ENCODE data around the gene CST5.
"Not testable (repeated sequence)": the region's sequence is repeated elsewhere in the genome, so short reads cannot be mapped to it uniquely, and the experiment has no call there.

The CST5 gene

DNA sequence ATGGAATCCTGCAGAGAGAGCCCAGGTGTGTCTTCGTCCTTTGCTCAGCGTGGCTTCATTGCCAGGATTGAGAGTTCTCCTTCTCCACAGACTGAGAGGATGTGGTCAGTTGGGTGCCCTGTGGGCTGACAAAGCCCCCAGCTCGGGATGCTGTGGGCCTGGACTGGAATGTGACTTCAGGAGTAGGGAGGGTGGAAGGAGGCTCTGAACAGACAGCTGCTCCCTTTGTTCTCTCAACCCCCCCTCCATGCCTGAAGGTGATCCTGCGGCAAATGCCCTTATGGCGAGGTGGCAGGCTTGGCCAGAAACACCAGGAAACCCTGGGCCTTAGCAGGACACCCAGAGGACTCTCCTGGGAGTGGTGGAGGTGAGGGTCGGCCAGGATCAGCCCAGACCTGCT, 1.8 kb upstream of the CST5 start:
- ATAC-seq (replicated peaks) (no peak), DNase-seq (no peak)
- Mint-ChIP-seq H3K4me1 (ENCODE audit: low read depth in 2 of 2) (no peaks in the 10 kb centered on the region), H3K4me3 (no peak overlapping the region), H3K27me3 (peaks cover 4 to 40% of the 10 kb centered on the region in 2 donors), H3K9me3 (no peaks in the 10 kb centered on the region), H3K27ac (no peak overlapping the region), H3K36me3 (ENCODE audit: insufficient read depth) (no peaks in the 10 kb centered on the region)

- no peaks in the 10 kb centered on the region for H3K4me1 Mint-ChIP-seq (ENCODE audit: low read depth in 2 of 2)
- DNase-seq (no peak), ATAC-seq (replicated peaks) (no peak)
- no peaks in the 10 kb centered on the region for H3K36me3 Mint-ChIP-seq (ENCODE audit: insufficient read depth)
- H3K9me3 Mint-ChIP-seq = no peaks in the 10 kb centered on the region
- H3K4me3 Mint-ChIP-seq = no peak overlapping the region
- peaks cover 8 to 48% of the 10 kb centered on the region in 2 donors for H3K27me3 Mint-ChIP-seq
- H3K27ac Mint-ChIP-seq = peak overlapping the region in 1 of 2 donors; percentile 77
These were observed 869 bp upstream of the CST5 start for GRCh38 chr20:23880417-23880816.

DNA sequence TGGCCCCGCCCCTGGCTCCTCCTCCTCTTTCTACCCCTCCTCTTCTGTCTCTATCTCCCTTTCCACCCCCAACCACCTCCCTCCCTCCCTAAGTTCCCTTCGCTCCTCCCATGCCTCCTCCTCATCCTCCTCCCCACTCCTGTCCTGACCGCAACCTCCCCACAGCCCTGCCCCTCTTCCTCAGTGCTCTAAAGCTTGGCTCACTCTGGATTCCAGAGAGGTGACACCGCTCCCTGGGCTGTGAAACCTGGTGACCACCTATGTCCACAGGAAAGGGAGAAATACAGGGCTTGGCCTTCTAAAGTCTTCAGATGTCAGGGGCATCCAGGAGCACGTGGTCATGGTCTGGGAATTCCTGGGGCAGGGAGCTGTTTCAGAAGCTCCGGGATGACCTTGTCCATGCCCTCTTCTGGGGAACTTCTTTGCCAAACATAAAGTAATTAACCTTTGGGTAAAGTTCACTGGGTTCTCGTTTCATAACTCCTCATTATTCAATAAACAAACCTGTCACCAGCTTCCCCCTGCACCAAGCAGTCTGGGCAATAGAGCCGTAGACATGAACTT, 345 bp upstream of the CST5 start:
- no peaks in the 10 kb centered on the region for H3K4me1 Mint-ChIP-seq (ENCODE audit: low read depth in 2 of 2)
- no peaks in the 10 kb centered on the region for H3K9me3 Mint-ChIP-seq
- H3K36me3 Mint-ChIP-seq (ENCODE audit: insufficient read depth) = no peaks in the 10 kb centered on the region
- no peak overlapping the region for H3K4me3 Mint-ChIP-seq
- DNase-seq (no peak), ATAC-seq (replicated peaks) (no peak)
- peaks cover 8 to 53% of the 10 kb centered on the region in 2 donors for H3K27me3 Mint-ChIP-seq
- H3K27ac Mint-ChIP-seq = no peak overlapping the region

DNA sequence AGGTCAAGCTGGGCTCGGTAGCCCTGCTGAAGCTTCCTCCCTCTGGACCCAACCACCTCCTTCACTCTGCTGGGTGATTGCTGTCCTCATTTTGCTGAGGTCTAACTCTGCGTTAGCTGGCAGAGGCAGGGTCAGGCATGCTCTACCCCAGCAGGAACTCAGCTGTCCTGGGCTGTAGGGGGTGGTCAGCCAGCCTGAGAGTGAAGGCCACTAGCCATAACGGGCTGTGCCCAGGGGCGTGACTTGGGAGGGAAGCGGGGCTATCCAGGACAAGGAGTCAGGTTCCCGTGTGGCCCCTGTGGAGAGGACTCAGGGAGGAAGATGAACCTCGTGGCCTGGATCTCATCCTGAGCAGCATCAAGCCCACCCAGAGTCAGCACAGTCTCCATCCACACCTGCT, 761 bp downstream of the CST5 start:
- H3K4me3 Mint-ChIP-seq = no peak overlapping the region
- no peak overlapping the region for H3K27ac Mint-ChIP-seq
- no peak for DNase-seq
- no peaks in the 10 kb centered on the region for H3K36me3 Mint-ChIP-seq (ENCODE audit: insufficient read depth)
- ATAC-seq (replicated peaks) = no peak
- peaks cover 8 to 61% of the 10 kb centered on the region in 2 donors for H3K27me3 Mint-ChIP-seq
- H3K4me1 Mint-ChIP-seq (ENCODE audit: low read depth in 2 of 2) = no peaks in the 10 kb centered on the region
- H3K9me3 Mint-ChIP-seq = no peaks in the 10 kb centered on the region

DNA sequence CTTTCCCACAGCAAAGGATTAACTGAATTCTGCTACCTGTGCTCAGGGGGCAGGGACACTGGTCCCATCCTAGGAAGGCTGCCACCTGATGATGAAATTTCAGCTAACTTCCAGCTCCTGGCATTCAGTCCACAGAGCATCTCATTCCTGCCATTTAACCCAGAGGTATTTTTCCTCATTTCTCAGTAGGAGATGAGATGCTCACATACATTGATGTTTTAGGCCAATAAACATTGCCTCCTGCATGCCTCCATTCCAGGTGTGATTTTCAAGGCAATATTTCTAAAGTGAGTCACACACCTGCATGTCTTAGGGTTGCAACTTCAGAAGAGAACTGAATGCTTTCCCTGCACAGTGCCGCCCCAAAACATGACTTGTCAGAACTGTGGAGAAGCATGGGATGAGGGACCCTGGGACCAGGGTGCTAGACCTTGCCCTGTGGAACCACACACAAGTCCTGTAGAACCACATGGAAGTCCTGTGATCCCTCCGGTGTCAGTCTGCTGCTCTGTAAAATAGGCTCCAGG, 1.5 kb downstream of the CST5 start:
- not testable (repeated sequence) for H3K27ac Mint-ChIP-seq; H3K36me3 Mint-ChIP-seq (ENCODE audit: insufficient read depth); H3K9me3 Mint-ChIP-seq; H3K4me1 Mint-ChIP-seq (ENCODE audit: low read depth in 2 of 2); DNase-seq; H3K4me3 Mint-ChIP-seq; ATAC-seq (replicated peaks)
- peaks cover 8 to 61% of the 10 kb centered on the region in 2 donors for H3K27me3 Mint-ChIP-seq

GRCh38 chr20:23877524-23877923, 2.0 kb downstream of the CST5 start:
- Mint-ChIP-seq H3K4me1 (ENCODE audit: low read depth in 2 of 2) (no peaks in the 10 kb centered on the region), H3K27me3 (peaks cover 8 to 66% of the 10 kb centered on the region in 2 donors), H3K27ac (no peak overlapping the region), H3K4me3 (no peak overlapping the region), H3K9me3 (no peaks in the 10 kb centered on the region), H3K36me3 (ENCODE audit: insufficient read depth) (no peaks in the 10 kb centered on the region)
- no peak for ATAC-seq (replicated peaks)
- no peak for DNase-seq

GRCh38 chr20:23875606-23876237, 3.8 kb downstream of the CST5 start:
- Mint-ChIP-seq H3K4me1 (ENCODE audit: low read depth in 2 of 2) (no peaks in the 10 kb centered on the region), H3K4me3 (no peak overlapping the region), H3K27me3 (peaks cover 5 to 59% of the 10 kb centered on the region in 2 donors), H3K27ac (no peak overlapping the region), H3K36me3 (ENCODE audit: insufficient read depth) (no peaks in the 10 kb centered on the region), H3K9me3 (no peaks in the 10 kb centered on the region)
- ATAC-seq (replicated peaks) (no peak), DNase-seq (no peak)

GRCh38 chr20:23874747-23875146, 4.8 kb downstream of the CST5 start:
- Mint-ChIP-seq H3K4me3 (no peak overlapping the region), H3K9me3 (no peaks in the 10 kb centered on the region), H3K27me3 (peaks cover 14 to 59% of the 10 kb centered on the region in 2 donors), H3K27ac (no peak overlapping the region), H3K4me1 (ENCODE audit: low read depth in 2 of 2) (no peaks in the 10 kb centered on the region), H3K36me3 (ENCODE audit: insufficient read depth) (peaks cover under 1% of the 10 kb centered on the region)
- ATAC-seq (replicated peaks) = no peak
- DNase-seq = no peak

DNA sequence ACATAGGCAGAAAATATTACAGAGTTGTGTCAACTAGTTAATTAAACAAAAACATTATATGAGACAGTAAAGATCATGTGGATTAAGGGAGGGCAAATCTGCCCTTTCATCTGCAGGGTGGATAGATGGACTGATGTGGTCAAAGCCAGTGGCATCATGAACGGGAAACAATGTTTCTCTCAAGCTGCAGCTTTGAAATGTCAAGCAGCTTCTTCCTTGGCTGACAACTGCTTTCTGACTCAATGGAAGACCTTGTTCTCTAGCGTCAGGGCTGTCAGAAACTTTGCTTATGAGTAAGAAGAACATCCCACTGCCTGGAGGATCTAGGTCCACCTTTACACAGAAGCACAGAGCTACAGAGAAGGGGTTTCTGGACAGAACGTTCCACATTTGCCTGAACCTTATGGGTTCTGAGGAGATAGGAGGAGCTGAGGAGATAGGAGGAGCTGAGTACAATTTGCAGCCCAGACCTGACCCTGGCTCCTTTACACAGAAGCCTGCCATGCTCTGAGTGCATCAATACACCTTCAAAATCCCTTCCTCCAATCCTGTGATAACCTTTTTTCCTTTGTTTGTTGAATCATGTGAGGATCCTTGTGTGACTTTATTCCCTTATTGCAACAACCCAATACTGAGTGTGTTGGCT, 6.1 kb downstream of the CST5 start:
- H3K27me3 Mint-ChIP-seq = peaks cover 27 to 62% of the 10 kb centered on the region in 2 donors
- ATAC-seq (replicated peaks) = no peak
- peaks cover 2% of the 10 kb centered on the region for H3K36me3 Mint-ChIP-seq (ENCODE audit: insufficient read depth)
- no peaks in the 10 kb centered on the region for H3K4me1 Mint-ChIP-seq (ENCODE audit: low read depth in 2 of 2)
- no peak for DNase-seq
- H3K4me3 Mint-ChIP-seq = no peak overlapping the region
- H3K9me3 Mint-ChIP-seq = no peaks in the 10 kb centered on the region
- H3K27ac Mint-ChIP-seq = no peak overlapping the region

- Mint-ChIP-seq H3K27me3 (peaks cover 38 to 71% of the 10 kb centered on the region in 2 donors), H3K4me3 (no peak overlapping the region), H3K36me3 (ENCODE audit: insufficient read depth) (peaks cover 2% of the 10 kb centered on the region), H3K27ac (no peak overlapping the region), H3K4me1 (ENCODE audit: low read depth in 2 of 2) (no peaks in the 10 kb centered on the region), H3K9me3 (no peaks in the 10 kb centered on the region)
- ATAC-seq (replicated peaks) (no peak), DNase-seq (no peak)
These were observed 7.5 kb downstream of the CST5 start for GRCh38 chr20:23872065-23872464.

- no peak for ATAC-seq (replicated peaks)
- Mint-ChIP-seq H3K27ac (no peak overlapping the region), H3K9me3 (no peaks in the 10 kb centered on the region), H3K4me3 (no peak overlapping the region), H3K27me3 (peaks cover 50 to 79% of the 10 kb centered on the region in 2 donors), H3K4me1 (ENCODE audit: low read depth in 2 of 2) (no peaks in the 10 kb centered on the region), H3K36me3 (ENCODE audit: insufficient read depth) (peaks cover 5% of the 10 kb centered on the region)
- no peak for DNase-seq
These were observed 9.1 kb downstream of the CST5 start for GRCh38 chr20:23870461-23870860.

- ATAC-seq (replicated peaks) (no peak), DNase-seq (no peak)
- H3K4me3 Mint-ChIP-seq = no peak overlapping the region
- H3K9me3 Mint-ChIP-seq = no peaks in the 10 kb centered on the region
- no peaks in the 10 kb centered on the region for H3K4me1 Mint-ChIP-seq (ENCODE audit: low read depth in 2 of 2)
- no peak overlapping the region for H3K27ac Mint-ChIP-seq
- peaks cover 5% of the 10 kb centered on the region for H3K36me3 Mint-ChIP-seq (ENCODE audit: insufficient read depth)
- peaks cover 49 to 71% of the 10 kb centered on the region in 2 donors for H3K27me3 Mint-ChIP-seq
These were observed 10.0 kb downstream of the CST5 start for GRCh38 chr20:23869520-23869919.

GRCh38 chr20:23868321-23868720, 11.2 kb downstream of the CST5 start:
- Mint-ChIP-seq H3K36me3 (ENCODE audit: insufficient read depth) (peaks cover 5% of the 10 kb centered on the region), H3K27me3 (peaks cover 49 to 67% of the 10 kb centered on the region in 2 donors), H3K9me3 (no peaks in the 10 kb centered on the region), H3K4me3 (no peak overlapping the region), H3K4me1 (ENCODE audit: low read depth in 2 of 2) (no peaks in the 10 kb centered on the region), H3K27ac (no peak overlapping the region)
- ATAC-seq (replicated peaks) (no peak), DNase-seq (no peak)
